Measurements from ENCODE around the gene P3H1.

The P3H1 gene

GRCh38 chr1:42744148-42744413, 22.7 kb downstream of the P3H1 start:
- DNase-seq (ENCODE audit: low read depth in 3 of 3, low spot score in 1 of 3): no peak

DNA sequence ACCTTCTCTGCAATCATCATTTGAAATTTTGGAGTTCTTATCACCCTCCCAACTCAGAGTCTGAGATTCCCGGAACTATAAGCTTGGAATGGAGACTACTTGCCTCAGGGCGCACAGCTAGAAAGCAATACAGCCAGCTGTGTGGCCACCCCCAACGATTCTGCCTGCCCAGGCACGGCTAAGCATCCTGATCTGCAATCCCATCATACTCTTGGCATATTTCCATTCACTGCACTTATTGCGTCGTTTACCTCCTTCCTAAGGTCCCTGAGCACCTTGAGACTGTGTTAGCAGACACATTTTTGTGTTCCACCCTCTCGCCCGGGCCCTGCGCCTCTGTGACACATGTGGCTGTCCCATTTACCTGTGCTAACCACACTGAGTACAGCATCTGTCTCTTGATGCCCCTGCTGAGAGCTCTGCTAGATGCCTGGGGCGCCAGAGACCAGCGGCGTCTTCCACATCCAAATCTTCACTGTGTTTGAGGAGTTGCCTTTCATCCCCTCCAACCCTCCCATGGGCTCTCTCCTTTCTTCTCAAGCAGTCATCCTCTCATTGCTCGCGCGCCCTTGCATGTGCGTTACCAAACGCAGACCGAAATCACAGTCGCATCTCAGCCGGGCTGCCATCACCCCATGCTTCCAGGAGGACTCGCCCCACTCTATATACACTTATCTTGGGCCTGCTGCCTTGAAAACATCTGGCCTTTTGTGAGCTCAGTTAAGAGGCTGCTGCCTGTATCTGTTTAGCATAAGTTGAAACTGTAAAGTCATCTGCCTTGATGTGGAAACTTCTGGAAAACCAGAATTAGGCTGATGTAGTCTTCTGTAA, 23.3 kb downstream of the P3H1 start:
- no peak for DNase-seq (ENCODE audit: low read depth in 3 of 3, low spot score in 1 of 3)

- DNase-seq (ENCODE audit: low read depth in 3 of 3, low spot score in 1 of 3): no peak
These were observed 24.1 kb downstream of the P3H1 start for GRCh38 chr1:42742617-42743316.

DNA sequence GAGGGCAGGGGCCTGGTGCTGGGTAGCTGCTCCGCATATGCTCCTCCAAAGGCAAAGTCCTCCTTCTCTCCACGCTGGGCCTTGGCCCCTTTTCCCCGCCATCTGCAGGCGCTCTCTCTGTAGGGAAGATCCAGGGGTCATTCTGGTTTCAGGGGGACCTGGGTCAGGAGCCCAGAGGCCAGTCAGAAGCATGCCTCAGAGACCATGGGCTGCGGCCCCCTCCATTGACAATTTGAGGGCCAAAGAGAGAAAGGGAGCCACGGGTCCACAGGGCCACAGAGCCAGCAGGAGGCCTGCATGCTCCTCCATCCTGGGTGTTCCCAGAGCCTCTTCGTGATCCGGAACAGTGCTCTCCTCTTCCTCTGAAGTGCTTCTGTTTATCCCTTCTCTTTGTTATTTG, 24.7 kb downstream of the P3H1 start:
- DNase-seq (ENCODE audit: low read depth in 3 of 3, low spot score in 1 of 3): no peak

GRCh38 chr1:42741706-42742105, 25.1 kb downstream of the P3H1 start:
- DNase-seq (ENCODE audit: low read depth in 3 of 3, low spot score in 1 of 3): no peak

GRCh38 chr1:42740851-42741580, 25.8 kb downstream of the P3H1 start:
- DNase-seq (ENCODE audit: low read depth in 3 of 3, low spot score in 1 of 3): no peak

- DNase-seq (ENCODE audit: low read depth in 3 of 3, low spot score in 1 of 3): no peak
These were observed 26.8 kb downstream of the P3H1 start, which contains the start of gene CLDN19 for GRCh38 chr1:42739753-42740700. Gene CLDN19, minus strand, starts transcription at chr1:42740236. Its CDS starts 173 bp downstream, at chr1:42740063.

DNA sequence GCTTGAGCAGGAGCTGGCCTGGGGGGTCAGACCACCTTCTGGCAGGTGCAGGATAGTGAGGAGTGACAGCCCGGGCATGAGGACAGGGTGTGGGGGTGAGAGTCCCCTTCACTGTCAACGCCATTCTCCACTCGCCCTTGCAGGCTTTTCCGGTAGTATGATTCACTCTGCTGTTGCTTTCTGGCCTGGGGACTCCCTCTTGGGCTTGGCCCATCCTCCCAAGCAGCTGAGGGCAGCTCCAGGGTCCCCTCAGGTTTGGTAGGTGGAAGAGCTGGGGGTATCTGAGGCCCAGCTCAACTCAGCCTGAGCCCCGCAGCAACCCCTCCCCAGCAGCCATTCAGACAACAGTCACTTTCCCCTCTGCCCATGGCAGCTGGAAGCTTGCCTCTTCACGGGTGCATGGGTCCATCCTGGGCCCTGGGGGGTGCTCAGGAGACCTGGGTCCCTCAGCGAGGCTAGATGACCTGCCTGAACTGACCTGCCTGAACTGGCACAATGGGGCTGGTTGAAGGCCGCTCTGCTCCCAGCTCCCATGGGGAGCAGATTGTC, 28.1 kb downstream of the P3H1 start:
- no peak for DNase-seq (ENCODE audit: low read depth in 3 of 3, low spot score in 1 of 3)

DNA sequence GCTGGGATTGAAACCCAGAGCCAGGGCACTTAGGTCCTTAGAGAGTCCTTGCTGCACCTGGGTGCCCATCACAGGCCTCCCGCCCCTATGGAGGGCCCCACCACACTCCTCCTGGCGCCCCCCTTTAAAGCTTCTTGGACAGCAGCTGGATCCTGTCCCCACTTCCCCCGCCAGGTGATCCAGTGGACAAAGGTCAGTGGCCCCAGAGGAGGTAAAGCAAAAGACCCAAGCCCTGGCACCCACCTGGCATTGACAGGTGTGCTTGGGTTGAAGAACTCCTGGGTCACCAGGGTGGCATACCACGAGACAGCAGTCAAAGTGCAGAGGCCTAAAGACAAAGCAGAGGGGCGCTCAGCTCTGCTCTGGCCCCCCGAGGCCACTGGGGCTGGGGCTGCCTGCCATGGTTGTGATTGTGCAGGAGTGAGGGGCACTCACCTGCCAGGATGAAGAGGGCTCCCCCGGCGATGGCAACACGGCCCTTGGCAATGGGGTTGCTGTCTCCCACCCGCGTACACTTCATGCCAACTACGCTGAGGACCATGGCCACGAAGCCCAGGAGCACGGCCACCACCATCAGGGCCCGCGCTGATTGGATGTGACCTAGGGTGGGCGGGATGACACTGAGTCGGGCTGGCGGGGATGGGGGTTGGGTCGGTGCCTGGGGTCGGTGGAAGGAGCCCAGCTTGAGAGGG, 28.7 kb downstream of the P3H1 start:
- DNase-seq (ENCODE audit: low read depth in 3 of 3, low spot score in 1 of 3): no peak

DNA sequence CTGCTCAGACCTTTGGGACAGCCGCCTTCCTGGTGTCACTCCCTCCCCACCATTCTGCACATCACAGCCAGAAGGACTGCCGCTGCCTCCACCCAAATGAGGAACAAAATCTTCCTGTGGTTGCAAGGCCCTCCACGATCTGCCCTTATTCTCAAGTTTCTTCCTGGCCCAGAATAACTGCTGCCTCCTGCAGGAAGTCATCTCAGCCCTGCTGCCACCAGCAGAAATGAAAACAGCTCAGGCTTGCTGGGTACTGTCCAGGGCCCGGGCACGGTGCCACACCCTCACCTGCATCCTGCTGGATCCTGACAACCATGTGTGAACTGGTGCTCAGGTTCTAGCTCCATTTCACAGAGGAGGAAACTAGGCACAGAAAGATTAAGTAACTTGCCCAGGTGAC, 29.6 kb downstream of the P3H1 start:
- DNase-seq (ENCODE audit: low read depth in 3 of 3, low spot score in 1 of 3): no peak

DNA sequence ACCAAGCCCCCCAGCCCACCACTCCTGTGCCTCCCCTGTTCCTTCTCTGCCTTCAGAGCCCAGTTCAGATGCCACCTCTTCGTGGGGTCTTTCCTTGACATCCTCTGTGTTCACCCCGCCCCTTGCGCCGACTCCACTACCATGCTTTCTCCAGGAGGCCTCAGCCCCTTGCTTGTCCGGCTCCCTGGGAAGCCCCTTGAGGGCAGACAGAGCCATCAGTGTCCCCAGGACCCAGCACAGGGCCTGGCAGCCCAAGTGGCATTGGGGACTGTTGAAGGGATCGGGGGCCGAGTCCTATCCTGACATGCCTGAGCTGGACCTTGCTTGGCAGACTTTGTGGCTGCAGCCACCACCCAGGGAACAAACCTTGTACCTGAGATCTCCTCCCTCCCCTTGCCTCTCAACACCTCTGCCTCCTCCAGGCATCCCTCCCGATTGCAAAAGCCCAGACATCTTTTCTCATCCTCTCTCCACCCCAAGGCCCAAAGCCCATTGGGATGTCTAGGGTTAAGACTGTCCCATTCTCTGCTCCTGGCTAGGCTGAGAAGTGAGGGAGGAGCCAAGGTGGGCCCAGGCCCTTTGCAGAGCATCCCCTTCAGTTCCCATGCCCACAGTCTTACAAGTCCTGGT, 30.1 kb downstream of the P3H1 start:
- DNase-seq (ENCODE audit: low read depth in 3 of 3, low spot score in 1 of 3): no peak

DNA sequence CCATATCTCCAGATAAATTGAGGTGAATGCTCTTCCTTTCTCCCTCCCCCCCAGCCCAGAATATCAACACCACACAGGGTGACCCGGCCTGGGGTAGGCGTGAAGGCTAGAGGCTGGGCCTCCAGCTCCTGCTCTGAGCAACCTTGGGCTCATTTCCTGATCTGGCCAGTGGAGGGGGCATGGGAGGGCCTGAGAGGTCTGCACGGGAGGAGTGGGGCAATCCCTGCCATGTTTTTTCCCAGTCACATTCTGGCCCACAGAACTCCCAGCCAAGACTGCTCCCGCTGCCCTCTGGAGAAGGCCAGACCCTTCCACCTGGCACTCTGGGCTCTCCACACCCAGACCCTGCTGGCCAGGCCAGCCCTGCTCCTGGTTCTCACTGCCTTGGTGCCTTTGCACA, 30.7 kb downstream of the P3H1 start:
- DNase-seq (ENCODE audit: low read depth in 3 of 3, low spot score in 1 of 3): no peak

GRCh38 chr1:42735477-42736105, 31.2 kb downstream of the P3H1 start:
- no peak for DNase-seq (ENCODE audit: low read depth in 3 of 3, low spot score in 1 of 3)

- DNase-seq (ENCODE audit: low read depth in 3 of 3, low spot score in 1 of 3): no peak
These were observed 31.8 kb downstream of the P3H1 start for GRCh38 chr1:42735056-42735455.

DNA sequence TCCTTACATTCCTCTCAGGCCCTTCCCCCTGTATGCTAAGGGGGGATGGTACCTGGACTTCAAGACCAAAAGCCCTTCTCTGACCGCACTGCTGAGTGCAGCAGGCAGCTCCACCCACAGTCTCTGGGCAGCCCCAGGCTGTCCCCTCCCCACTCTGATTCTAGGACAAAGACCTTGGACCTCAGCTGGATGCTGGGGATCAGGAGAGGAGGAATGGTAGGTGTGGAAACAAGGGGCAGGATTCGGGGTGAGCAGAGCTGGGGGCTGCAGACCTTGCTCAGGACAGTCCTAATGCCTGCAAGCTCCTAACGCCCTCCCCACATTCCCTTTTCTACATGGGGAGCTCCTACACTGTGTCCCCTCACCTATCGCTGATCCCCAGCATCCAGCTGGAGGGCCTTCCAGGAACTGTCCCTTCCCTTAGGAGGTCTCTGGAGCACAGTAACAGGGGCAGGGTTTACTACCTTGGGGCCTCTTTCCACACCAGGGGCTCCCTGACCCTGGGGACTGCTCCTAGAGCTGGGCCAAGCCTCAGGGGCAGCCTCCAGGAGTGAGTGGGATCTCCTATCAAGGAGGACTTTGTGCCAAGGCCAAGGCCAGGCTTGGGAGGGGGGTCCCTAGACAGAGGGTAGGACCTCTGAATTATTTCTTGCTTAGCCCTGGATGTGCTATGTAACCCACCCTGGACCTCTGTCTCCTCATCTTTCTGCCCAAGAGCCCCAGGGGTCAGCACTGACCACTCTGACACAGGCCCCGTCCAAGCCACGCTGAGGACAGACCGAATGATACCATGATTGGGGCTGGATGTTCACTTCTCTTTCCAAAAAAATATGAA, 32.4 kb downstream of the P3H1 start:
- no peak for DNase-seq (ENCODE audit: low read depth in 3 of 3, low spot score in 1 of 3)

GRCh38 chr1:42733415-42734200, 33.2 kb downstream of the P3H1 start:
- DNase-seq (ENCODE audit: low read depth in 3 of 3, low spot score in 1 of 3): no peak

GRCh38 chr1:42732126-42732680, 34.6 kb downstream of the P3H1 start:
- DNase-seq (ENCODE audit: low read depth in 3 of 3, low spot score in 1 of 3): no peak

All from stimulated activated CD4-positive, alpha-beta T cell treated with anti-CD3 and anti-CD28 coated beads, TNF-alpha, amount 100 ng/mL, for 1 hour (primary cell).